Cardiac fibroblast (primary cell): Measurements from ENCODE around the gene TRAPPC11.
A peak's percentile ranks its signal among the peaks of the same experiment; 100 is the strongest.
"Not testable (repeated sequence)": the region's sequence is repeated elsewhere in the genome, so short reads cannot be mapped to it uniquely, and the experiment has no call there.

Source experiments
- DNase-seq, 2 donors: peaks; one replicate each; pipeline versions ENCODE4 v3.0.0 to v3.0.0-alpha.2; 2010; ENCODE audit warnings: low read depth in 2 of 2
- H3K4me3 ChIP-seq, 2 donors: replicated peaks in 1 of 2; 1 replicate in 1 of 2; 2 replicates in 1 of 2; pipeline ENCODE4 v1.5.1; 2011; ENCODE audit warnings: low read depth in 2 of 2, low read length in 2 of 2, mild to moderate bottlenecking in 2 of 2, moderate library complexity in 1 of 2
- TF ChIP-seq, protein P1 (sequence below): IDR thresholded peaks from one replicate; pipeline ENCODE4 v1.5.1; 2011; ENCODE audit warnings: low read depth, mild to moderate bottlenecking, low read length, inconsistent platforms

TRAPPC11 gene

DNA sequence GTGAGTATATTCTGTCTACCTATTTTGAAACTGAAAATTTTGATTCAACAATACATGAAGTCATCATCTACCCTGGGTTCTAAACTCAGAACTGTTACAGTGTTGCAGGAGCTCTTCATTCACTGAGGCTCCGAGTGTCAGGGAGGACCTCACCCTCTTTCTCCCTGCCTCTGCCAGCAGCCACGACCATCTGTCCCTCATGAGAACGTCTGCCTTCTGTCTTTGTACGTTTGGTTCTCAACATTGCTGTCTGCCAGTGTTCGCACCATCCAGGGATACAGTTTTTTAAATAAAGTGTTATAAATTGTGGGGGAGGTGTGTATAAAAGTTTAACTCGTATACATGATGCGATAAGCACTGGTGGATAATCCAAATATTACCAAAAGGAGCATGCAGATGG lies 55.5 kb downstream of the TRAPPC11 start:
- TF ChIP-seq, protein P1, sequence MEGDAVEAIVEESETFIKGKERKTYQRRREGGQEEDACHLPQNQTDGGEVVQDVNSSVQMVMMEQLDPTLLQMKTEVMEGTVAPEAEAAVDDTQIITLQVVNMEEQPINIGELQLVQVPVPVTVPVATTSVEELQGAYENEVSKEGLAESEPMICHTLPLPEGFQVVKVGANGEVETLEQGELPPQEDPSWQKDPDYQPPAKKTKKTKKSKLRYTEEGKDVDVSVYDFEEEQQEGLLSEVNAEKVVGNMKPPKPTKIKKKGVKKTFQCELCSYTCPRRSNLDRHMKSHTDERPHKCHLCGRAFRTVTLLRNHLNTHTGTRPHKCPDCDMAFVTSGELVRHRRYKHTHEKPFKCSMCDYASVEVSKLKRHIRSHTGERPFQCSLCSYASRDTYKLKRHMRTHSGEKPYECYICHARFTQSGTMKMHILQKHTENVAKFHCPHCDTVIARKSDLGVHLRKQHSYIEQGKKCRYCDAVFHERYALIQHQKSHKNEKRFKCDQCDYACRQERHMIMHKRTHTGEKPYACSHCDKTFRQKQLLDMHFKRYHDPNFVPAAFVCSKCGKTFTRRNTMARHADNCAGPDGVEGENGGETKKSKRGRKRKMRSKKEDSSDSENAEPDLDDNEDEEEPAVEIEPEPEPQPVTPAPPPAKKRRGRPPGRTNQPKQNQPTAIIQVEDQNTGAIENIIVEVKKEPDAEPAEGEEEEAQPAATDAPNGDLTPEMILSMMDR = no peak
- no peak overlapping the region for H3K4me3 ChIP-seq
- no peak for DNase-seq

GRCh38 chr4:183716302-183716701 lies 57.2 kb downstream of the TRAPPC11 start:
- no peak for DNase-seq
- no peak overlapping the region for H3K4me3 ChIP-seq
- TF ChIP-seq, protein P1 = no peak

GRCh38 chr4:183718876-183719275 lies 59.8 kb downstream of the TRAPPC11 start:
- no peak overlapping the region for H3K4me3 ChIP-seq
- no peak for DNase-seq

GRCh38 chr4:183721207-183722081 lies 62.4 kb downstream of the TRAPPC11 start:
- peak; percentile 55 to 61 for DNase-seq
- TF ChIP-seq, protein P1 = peak; percentile 66
- peak overlapping the region in 1 of 2 donors; percentile 15 for H3K4me3 ChIP-seq

More at GRCh38 chr4:183718876-183719275, 59.8 kb downstream of the TRAPPC11 start:
- TF ChIP-seq, protein P1 = no peak

GRCh38 chr4:183722731-183723560 lies 63.9 kb downstream of the TRAPPC11 start:
- TF ChIP-seq, protein P1 = no peak
- peak overlapping the region; percentile 40 to 46 for H3K4me3 ChIP-seq
- DNase-seq = peak; percentile 12 to 17

DNA sequence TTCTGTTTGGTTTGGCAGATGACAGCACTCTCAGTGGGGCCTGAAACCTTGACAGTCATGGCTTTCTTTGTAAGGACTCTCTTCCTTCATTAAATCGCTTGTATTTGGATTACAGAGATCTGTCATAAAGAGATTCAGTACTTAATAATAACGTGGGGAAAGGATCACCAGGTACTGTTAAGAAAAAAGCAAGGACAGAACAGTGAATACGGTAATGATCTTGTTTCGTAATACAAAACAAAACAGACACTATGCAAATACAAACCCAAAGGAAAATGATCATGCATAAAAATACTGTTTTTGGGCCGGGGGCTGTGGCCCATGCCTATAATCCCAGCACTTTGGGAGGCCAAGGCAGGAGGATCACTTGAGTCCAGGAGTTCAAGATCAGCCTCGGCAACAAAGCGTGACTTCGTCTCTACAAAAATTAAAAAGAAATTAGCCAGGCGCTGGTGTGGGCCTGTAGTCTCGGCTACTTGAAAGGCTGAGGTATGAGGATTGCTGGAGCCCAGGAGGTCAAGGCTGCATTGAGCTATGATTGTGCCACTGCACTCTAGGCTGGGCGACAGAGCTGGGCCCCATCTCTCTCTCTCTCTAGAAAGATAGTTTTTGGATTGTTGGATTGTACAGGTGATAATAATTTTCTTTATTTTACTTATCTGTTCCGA lies 64.6 kb downstream of the TRAPPC11 start:
- DNase-seq = no peak
- H3K4me3 ChIP-seq = no peak overlapping the region
- TF ChIP-seq, protein P1 = no peak

GRCh38 chr4:183725585-183725984 lies 66.5 kb downstream of the TRAPPC11 start:
- not testable (repeated sequence) for DNase-seq, H3K4me3 ChIP-seq
